CD4-positive, alpha-beta T cell treated with Interleukin-6 at 100 ng/mL for 8 hours (primary cell): ENCODE data around the gene FITM1.
"Not testable (repeated sequence)": the region's sequence is repeated elsewhere in the genome, so short reads cannot be mapped to it uniquely, and the experiment has no call there.

Experiments
- DNase-seq: peaks from one replicate; pipeline ENCODE4 v3.0.0-alpha.2; 2020; ENCODE audit warnings: mixed read lengths, low spot score

FITM1 gene

DNA sequence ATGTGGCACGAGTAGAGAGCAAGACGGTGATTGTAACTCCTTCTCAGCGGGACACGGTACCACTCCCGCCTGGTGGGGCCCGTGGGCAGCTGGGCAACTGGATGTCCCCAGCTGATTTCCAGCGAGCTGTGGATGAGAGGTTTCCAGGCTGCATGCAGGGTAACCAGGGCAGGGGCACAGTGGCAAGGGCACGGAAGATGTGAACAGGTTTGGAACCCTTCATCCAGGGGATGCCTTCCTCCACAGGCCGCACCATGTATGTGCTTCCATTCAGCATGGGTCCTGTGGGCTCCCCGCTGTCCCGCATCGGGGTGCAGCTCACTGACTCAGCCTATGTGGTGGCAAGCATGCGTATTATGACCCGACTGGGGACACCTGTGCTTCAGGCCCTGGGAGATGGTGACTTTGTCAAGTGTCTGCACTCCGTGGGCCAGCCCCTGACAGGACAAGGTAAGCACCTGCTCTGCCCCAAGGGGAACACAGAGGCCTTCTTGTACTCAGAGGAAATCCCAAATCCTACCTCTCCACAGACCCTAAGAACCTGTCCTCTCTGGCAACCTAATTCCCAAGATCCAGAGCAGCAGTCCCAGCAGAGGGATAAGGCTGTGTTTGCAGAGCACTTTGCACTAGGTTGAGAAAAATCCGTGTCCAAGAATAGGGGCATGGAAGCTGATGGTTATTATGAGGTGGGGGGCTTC is 32.1 kb upstream of the FITM1 start:
- no peak for DNase-seq

DNA sequence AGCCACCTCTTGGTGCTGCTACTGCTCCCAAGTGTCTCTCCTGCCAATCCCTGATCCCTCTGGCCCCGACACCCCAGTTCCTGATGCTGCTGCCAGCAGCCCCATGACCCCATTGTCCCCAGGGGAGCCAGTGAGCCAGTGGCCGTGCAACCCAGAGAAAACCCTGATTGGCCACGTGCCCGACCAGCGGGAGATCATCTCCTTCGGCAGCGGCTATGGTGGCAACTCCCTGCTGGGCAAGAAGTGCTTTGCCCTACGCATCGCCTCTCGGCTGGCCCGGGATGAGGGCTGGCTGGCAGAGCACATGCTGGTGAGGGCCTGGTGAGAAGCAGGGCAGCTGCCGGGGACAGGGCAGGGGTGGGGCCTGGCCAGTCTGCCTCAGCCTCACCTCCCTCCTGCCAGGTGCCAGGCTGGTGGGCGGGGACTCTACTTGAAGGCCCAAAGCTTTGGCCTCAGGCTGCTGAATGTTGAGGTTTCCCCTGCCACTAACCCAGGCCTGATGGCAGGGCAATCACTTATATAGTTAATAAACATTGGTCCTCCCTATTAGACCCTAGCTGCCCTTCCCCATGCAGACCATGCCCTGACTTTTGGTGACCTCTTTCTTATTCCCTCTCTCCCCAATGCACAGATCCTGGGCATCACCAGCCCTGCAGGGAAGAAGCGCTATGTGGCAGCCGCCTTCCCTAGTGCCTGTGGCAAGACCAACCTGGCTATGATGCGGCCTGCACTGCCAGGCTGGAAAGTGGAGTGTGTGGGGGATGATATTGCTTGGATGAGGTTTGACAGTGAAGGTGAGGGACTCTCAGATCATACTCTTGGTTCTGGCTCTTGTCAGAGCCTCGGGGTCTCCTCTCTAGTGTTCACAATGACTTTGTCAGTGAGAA is 31.3 kb upstream of the FITM1 start:
- no peak for DNase-seq

DNA sequence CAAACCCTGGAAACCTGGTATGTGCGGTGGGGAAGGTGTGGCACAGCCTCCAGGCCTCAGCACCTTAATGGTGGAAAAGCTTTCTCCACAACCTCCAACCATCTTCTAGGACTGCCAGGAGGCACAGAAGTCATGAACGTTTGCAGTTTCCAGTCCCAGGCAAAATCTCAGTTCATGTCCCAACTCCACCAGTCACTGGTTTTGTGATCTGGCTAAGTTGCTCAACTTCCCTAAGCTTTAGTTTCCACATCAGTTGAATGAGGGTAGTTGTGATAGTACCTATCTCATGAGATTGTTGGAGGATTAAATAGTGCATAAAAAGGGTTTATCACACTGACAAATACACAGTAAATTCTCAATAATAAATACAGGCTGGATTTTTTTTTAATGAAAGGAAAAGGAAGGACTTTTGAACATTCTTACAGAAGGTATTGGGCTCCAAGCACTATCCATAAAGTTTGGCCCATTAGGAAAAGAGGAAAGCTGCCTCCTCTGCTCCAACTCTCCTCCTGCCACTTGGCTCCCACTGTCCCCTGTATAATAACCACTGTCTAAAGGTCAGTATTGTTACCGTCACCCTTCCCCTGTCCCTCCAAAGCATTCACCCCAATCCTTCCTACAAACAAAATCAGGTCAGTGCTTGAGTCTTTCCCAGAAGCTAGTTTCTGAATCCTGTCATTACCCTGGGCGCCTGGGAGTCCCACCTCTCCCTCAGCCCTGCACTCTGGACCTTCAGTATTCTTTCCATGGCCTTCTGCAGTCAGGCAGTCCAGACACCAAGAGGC is 30.1 kb upstream of the FITM1 start:
- no peak for DNase-seq

DNA sequence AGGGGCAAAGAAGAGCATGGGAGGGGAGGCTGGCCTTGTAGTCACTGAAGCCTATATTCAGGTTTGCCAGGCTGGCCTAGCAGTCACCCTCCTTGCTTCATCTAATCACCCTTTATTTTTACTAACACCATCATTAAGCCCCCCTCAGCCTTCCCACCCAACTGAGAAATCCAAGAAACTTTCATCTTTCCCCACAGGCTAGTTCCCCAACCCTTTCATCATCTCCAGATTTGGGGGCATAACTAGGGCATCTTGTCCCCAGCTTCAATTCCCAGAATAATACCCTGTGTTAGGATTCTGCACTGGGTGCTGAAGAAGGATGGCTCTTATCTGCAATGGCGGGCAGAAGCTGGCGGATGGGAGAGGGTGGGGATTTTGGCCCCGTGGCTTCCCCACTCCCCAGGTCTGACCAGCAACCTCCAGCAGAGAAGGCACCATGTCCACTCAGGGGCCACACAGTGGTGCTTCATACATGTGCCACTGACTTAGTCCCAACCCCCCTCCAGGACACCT is 29.4 kb upstream of the FITM1 start:
- DNase-seq, result no peak

DNA sequence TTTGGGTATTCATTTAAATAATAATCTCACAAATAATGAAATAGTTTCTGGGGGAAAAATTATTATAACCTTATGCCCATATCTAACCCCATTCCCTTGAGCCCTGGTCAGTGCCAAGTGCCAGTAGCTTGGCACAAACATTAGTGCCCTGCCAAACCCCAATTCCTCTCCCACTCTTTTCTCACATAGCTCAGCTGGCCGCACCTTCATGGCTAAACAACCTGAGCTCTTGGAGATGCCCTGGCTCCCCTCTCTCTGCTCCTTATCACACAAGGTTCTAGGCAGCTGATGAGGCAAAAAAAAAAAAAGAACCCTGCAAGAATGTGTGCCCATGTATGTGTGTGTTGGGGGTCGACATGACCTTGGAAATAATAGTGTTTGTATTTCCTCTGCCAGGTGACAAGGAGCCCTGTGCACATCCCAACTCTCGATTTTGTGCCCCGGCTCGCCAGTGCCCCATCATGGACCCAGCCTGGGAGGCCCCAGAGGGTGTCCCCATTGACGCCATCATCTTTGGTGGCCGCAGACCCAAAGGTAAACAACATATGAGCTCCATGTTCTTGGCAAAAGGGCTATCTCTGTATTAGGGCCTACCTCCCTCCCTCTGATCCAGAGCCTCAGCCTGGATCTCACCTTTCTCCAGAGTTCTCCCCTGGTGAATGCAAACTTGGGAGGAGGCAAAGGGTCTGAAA is 28.0 kb upstream of the FITM1 start:
- no peak for DNase-seq

DNA sequence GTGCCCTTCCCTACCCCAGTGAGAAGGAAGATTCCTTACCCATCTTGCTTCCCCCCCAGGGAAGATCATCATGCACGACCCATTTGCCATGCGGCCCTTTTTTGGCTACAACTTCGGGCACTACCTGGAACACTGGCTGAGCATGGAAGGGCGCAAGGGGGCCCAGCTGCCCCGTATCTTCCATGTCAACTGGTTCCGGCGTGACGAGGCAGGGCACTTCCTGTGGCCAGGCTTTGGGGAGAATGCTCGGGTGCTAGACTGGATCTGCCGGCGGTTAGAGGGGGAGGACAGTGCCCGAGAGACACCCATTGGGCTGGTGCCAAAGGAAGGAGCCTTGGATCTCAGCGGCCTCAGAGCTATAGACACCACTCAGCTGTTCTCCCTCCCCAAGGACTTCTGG is 27.0 kb upstream of the FITM1 start:
- no peak for DNase-seq

DNA sequence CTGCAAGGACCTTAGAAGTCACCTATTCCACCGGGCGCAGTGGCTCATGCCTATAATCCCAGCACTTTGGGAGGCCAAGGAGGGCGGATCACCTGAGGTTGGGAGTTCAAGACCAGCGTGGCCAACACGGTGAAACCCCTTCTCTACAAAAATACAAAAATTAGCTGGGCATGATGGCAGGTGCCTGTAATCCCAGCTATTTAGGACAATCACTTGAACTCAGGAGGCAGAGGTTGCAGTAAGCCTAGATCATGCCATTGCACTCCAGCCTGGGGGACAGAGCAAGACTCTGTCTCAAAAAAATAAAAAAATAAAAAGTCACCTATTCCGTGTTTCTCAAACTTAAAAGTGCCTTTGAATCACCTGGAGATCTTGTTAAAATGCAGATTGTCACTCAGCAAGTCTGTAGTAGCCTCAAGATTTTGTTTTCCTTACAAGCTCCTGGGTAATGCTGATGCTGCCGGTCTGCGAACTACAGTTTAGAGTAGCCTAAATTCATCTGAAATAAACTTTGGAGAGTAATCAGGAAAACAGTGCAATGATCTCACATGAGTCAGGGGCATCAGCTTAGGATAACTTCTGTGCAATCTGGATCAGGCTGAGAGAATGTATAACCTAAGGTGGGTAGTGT is 24.7 kb upstream of the FITM1 start:
- DNase-seq, result not testable (repeated sequence)

DNA sequence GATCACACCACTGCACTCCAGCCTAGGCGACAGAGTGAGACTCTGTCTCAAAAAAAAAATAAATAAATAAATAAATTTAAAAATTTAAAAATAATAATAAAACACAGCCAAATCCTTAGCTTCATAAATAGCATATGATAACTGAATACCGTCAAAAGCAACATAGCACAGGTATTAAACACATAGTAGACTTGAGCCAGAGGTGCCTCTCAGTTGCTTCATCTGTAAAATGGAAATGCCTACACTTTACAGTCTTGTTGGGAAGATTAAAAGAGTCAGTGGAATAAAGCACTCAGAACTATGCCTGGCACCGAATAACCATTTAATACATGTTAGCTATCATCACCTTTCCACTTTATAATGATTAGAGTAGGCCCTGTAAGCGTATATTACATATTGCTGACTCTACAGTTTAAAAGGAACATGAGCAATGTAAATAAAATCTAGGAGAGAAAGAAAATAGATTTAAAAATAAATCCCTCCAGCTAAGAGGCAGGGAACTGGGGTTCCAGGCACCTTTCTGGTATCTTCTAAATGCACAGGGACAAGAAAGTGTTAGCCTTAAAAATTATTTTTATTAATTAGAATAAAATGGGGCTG is 23.7 kb upstream of the FITM1 start:
- DNase-seq, result no peak

DNA sequence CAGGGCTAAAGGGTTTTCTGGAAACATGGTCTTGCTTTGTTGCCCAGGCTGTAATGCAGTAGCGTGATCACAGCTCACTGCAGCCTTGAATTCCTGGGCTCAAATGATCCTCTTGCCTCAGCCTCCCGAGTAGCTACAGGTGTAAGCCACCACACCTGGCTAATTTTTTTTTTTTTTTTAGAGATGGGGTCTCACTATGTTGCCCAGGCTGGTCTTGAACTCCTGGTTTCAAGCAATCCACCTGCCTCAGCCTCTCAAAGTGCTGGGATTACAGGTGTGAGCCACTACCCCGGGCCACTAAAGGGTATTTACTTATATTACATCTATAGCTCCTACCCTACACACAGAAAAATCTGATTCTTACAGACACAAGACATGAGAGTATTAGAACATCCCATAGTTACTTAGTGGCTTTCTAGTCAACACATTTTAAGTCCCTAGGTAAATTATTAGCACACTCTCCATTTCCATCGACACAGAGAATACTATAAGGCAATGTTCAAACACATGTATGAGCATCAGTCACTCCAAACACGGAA is 22.1 kb upstream of the FITM1 start:
- DNase-seq, result no peak

DNA sequence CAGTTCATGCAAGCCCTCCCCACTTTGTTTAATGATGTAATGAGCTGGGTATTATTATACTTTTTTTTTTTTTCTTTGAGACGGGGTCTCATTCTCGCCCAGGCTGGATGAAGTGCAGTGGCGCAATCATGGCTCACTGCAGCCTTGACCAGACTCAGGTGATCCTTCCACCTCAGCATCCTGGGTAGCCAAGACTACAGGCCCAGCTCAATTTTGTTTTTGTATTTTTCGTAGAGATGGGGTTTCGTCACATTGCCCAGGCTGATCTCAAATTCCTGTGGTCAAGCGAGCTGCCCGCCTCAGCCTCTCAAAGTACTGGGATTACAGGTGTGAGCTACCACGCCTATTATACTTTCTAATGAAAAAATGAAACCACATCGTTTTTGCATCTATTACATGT is 20.4 kb upstream of the FITM1 start:
- no peak for DNase-seq

DNA sequence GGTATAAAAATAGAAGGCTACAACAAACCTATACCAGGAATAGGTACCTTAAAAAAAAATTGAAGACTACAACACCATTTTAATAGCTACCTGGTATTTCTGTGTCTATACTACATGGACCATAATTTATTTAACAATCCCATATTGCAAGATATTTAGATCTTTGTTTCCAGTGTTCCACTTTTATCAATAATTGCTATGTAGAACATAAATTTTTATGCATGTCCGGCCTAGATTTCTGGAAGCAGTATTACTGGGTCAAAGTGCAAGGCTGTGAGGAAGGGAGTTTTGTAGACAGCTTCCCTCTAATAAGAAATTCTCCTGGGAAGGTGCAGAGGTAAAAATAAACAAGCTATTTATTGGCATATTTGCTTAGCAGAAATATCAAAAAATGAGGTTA is 19.9 kb upstream of the FITM1 start:
- no peak for DNase-seq

DNA sequence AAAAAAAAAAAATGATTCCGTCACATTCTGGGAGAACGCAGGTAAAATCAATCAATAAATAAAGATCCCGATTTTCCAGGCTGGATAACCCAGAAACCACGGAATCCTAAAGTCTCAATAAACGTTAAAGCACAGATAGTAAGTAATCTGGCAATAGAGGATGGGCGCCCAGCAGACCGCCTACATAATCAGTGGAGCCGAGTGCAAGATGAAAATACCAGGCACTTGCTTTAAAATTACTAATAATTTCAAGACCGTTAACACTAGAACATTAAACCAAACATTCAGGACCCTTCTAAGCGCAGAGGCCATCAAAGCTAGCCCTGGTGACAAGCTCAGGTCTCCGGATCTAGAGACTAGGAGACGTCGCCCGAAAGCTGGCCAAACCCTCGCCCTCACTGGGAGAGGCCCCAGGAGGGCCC is 17.1 kb upstream of the FITM1 start:
- DNase-seq, result no peak

DNA sequence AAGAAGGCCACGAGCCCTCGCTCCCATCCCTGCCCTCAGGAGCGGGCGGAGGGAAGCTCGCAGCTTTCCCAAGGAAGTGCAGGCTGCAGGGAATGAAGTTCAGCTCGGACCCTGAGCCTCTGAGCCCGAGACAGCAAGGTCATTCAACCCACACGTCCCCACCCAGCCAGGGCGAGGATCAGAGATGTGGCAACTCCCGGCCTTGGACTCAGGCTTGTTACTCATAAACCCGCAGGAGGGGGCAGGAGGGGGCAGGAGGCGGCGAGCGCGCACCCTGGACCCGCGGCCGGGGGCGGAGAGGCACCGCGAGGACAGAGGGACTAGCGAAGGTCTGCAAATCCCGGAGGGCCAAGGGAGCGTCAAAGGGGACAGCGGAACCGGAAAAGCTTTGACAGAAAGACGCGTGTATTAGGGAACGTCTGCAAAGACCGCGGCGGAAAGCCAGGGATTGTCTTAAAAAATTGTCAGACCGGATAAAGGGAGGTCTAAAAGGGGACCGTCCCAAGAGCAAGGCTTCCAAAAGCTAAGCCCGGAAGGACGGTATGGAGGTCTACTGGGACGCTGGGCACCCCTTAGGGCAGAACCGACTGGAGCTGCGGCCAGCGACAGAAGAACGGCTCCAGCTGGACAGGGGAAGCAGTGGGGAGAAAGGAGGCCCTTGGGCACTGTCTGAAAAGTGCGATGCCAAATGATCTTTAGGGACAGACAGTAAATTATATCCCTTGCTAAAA is 16.5 kb upstream of the FITM1 start:
- peak; percentile 77 for DNase-seq

DNA sequence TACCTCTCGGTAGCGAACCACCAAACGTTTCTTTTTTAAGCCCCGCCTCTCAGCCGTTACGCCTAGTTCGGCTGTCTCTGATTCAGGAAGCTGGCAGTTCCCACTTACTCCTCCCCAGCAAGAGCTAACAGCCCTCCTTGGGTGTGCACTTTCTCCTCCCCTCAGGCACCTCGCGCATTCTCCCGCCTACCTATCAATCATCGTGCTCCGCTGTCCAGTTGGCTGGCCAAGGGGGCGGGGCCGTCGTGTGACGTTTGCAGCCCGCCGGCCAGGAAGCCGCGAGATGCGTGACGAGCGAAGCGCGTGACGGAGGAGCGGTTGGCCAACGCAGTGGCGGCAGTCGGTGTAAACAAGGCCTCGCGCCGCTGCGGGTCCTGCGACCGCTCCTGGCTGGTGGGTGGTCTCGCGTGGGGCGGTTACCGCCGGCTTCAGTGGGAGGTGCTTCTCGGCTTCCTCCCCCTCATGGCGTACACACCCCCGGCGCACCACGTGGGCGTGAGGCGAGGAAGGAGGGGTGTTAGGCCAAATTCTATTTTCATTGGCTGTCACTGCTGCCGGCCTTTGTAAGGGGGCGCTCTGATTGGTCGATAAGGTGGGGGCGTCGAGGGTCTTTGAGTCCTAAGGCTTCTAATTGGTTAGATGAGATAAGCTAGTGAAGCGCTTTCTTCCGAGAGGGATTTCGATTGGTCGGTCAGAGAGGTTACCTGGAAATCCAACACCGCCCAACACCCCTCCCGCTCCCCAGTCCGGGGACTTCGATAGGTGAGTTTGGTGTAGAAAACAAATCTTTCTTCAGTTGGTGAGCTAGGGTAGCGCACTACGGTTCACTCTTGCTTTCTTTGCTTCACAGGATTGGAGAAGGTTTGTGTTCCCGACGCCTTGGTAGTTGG is 15.7 kb upstream of the FITM1 start, which contains the start of the genes DCAF11 and NRL:
Gene DCAF11, plus strand, starts transcription at position 246 of the 890 bp plus-strand sequence. CDS start 818 bp downstream, outside the sequence.
Gene NRL, minus strand, starts transcription at position 418 of the 890 bp plus-strand sequence. CDS start 32,101 bp downstream, outside the sequence.
- DNase-seq, result peak; percentile 100

DNA sequence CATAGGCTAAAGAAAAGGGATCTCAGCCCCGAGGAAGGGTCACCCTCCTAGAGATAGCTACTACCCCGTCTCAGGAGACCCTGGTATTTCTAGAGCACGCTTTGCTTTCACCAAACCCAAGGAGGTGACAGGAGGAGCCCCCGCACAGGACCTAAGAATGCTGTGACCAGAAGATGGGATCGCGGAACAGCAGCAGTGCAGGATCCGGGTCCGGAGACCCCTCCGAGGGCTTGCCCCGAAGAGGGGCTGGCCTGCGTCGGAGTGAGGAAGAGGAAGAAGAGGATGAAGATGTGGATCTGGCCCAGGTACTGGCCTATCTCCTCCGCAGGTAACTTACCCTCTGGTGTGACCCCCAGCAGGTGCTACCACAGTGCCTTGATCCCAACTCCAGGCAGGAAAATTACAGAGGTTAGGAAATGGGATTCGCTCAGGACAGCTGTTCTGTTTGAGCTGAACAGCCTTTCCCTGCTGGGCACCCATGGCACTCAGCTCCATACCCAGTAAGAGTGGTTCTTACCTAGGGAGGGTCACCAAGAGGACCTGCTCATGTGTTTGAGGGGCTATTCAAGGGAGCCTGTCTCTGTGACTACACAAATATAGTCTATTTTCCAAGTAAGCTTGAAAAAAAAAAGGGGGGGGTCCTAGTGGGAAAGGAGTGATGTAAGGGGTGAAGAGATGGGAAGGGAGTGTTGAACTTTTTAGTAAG is 14.9 kb upstream of the FITM1 start:
- DNase-seq, result no peak

DNA sequence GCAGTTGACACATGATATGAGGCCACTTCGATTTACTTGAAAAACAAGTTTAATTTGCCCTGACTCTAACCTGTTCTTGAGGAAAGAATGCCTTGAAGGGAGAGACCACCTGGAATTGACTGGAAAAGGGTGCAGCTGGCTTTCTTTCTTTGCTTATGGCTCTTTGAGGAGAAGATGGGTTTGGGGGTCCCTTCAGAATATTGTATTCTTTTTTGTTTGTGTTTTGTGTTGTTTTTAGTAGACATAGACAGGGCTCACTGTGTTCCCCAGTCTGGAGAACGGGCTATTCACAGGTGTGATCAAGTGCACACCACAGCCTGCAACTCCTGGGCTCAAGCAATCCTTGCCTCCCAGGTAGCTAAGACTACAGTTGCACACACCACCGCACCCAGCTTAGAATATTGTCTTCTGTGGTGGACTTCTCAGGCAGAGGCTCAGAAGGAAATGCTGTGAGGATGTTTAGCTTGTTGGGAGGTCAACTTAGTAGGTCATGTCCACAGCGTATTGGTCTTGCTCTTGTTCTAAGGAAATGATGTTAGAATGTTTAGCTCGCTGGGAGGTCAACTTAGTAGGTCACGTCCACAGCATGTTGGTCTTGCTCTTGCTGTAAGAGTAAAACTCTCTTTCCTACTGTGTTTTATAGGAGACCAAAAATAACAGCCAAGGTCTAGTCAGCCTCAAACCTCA is 14.2 kb upstream of the FITM1 start:
- DNase-seq, result no peak

DNA sequence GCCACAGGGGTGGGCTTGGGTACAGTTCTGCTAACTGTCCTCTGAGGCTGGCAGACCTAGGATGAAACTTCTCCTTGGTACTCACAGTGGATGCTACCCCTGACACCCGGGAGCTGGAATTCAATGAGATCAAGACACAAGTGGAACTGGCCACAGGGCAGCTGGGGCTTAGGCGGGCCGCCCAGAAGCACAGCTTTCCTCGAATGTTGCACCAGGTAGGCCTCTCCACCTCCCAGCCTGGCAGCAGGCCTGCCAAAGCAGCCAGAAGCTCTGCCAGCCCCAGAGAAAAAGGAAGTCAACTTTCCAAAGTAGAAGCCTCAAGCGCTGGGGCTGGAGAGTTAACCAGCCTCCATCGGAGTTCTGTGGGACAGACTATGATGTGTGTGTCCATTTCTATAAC is 13.3 kb upstream of the FITM1 start:
- DNase-seq, result no peak
